ENCODE results near the gene CDK14. TPM values are rescaled to one million over a fixed set of nuclear protein-coding genes. Genes with fewer than 3 reads are reported as not detected.

The CDK14 gene
- total RNA-seq, 1 donor from 2014 or later = 58.6 TPM

GRCh38 chr7:90844421-90844820, 248.3 kb downstream of the CDK14 start:
- Histone ChIP-seq H3K4me3 (no peak overlapping the region), H3K4me1 (no peaks in the 10 kb centered on the region), H3K27ac (no peak overlapping the region), H3K27me3 (ENCODE audit: low read depth) (no peaks in the 10 kb centered on the region), H3K9me3 (no peaks in the 10 kb centered on the region), H3K36me3 (no peaks in the 10 kb centered on the region)
- TF ChIP-seq, protein P1, sequence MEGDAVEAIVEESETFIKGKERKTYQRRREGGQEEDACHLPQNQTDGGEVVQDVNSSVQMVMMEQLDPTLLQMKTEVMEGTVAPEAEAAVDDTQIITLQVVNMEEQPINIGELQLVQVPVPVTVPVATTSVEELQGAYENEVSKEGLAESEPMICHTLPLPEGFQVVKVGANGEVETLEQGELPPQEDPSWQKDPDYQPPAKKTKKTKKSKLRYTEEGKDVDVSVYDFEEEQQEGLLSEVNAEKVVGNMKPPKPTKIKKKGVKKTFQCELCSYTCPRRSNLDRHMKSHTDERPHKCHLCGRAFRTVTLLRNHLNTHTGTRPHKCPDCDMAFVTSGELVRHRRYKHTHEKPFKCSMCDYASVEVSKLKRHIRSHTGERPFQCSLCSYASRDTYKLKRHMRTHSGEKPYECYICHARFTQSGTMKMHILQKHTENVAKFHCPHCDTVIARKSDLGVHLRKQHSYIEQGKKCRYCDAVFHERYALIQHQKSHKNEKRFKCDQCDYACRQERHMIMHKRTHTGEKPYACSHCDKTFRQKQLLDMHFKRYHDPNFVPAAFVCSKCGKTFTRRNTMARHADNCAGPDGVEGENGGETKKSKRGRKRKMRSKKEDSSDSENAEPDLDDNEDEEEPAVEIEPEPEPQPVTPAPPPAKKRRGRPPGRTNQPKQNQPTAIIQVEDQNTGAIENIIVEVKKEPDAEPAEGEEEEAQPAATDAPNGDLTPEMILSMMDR (IDR thresholded peaks at IDR 0.05) = no peak
- ATAC-seq (no peak), DNase-seq (no peak)
- intact Hi-C loops (cut with DNase I) = no loop called here

DNA sequence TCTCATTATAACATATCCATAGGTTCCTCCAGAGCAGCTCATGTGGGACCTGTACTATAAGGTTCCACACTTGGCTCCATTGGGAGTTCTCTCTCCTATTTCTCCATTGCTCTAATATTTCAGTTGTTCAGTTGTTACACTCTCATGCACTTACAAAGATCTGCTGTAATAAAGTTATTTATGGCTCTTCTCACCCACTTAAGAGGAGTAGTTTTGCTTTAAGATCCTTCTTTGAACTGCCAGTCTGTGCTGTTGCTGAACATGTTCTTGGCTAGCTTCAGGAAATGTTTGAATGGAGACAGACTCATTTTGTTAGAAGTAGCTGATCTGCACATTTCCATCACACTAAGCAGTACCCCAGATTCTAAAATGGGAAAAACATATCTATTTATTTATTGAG, 250.1 kb downstream of the CDK14 start:
- DNase-seq (no peak), ATAC-seq (no peak)
- H3K27ac ChIP-seq = no peak overlapping the region

GRCh38 chr7:90850066-90850465, 253.9 kb downstream of the CDK14 start:
- Histone ChIP-seq H3K4me1 (no peaks in the 10 kb centered on the region), H3K4me3 (no peak overlapping the region), H3K27me3 (ENCODE audit: low read depth) (no peaks in the 10 kb centered on the region), H3K27ac (no peak overlapping the region), H3K9me3 (no peaks in the 10 kb centered on the region), H3K36me3 (no peaks in the 10 kb centered on the region)
- intact Hi-C loops (cut with DNase I) = no loop called here
- ATAC-seq = no peak
- no peak for DNase-seq
- TF ChIP-seq, protein P1 (IDR thresholded peaks at IDR 0.05) = no peak

More for the DNA sequence above, 250.1 kb downstream of the CDK14 start:
- TF ChIP-seq, protein P1 (IDR thresholded peaks at IDR 0.05) = no peak
- Histone ChIP-seq H3K36me3 (no peaks in the 10 kb centered on the region), H3K4me1 (no peaks in the 10 kb centered on the region), H3K4me3 (no peak overlapping the region), H3K27me3 (ENCODE audit: low read depth) (no peaks in the 10 kb centered on the region), H3K9me3 (no peaks in the 10 kb centered on the region)
- intact Hi-C loops (cut with DNase I) = no loop called here

- no peak overlapping the region for H3K4me3 ChIP-seq
Measured at GRCh38 chr7:90850471-90850870, 254.3 kb downstream of the CDK14 start.

GRCh38 chr7:90853205-90853604, 257.1 kb downstream of the CDK14 start:
- intact Hi-C loops (cut with DNase I) = no loop called here
- Histone ChIP-seq H3K27ac (no peak overlapping the region), H3K9me3 (no peaks in the 10 kb centered on the region), H3K4me3 (no peak overlapping the region), H3K36me3 (no peaks in the 10 kb centered on the region), H3K27me3 (ENCODE audit: low read depth) (no peaks in the 10 kb centered on the region), H3K4me1 (no peaks in the 10 kb centered on the region)
- TF ChIP-seq, protein P1 (IDR thresholded peaks at IDR 0.05) = no peak
- DNase-seq = no peak
- ATAC-seq = no peak

More at GRCh38 chr7:90850471-90850870, 254.3 kb downstream of the CDK14 start:
- intact Hi-C loops (cut with DNase I) = no loop called here
- Histone ChIP-seq H3K9me3 (no peaks in the 10 kb centered on the region), H3K27me3 (ENCODE audit: low read depth) (no peaks in the 10 kb centered on the region), H3K4me1 (no peaks in the 10 kb centered on the region), H3K36me3 (no peaks in the 10 kb centered on the region), H3K27ac (no peak overlapping the region)
- no peak for ATAC-seq
- DNase-seq = no peak
- TF ChIP-seq, protein P1 (IDR thresholded peaks at IDR 0.05) = no peak

Data from lower lobe of right lung (tissue), 2 donors.